GM21529 (cell line): Measurements from ENCODE around the gene GPR156.

Experiments used
- ATAC-seq: cut with Tn5 transposase; IDR thresholded peaks from one replicate; pipeline ENCODE4 v1.9.1; 2021; ENCODE audit not compliant: unreplicated experiment

GPR156 gene

GRCh38 chr3:120130656-120131055 is 154.4 kb downstream of the GPR156 start:
- no peak for ATAC-seq

GRCh38 chr3:120129718-120130513 is 155.1 kb downstream of the GPR156 start:
- ATAC-seq: no peak

- ATAC-seq: no peak
These were observed 156.0 kb downstream of the GPR156 start for GRCh38 chr3:120129051-120129450.

- ATAC-seq: no peak
These were observed 159.0 kb downstream of the GPR156 start for GRCh38 chr3:120125992-120126391.

- ATAC-seq: no peak
These were observed 165.0 kb downstream of the GPR156 start for GRCh38 chr3:120119846-120120510.
